ENCODE results near the gene CAPSL.
"Not testable (repeated sequence)": the region's sequence is repeated elsewhere in the genome, so short reads cannot be mapped to it uniquely, and the experiment has no call there.

The CAPSL gene

DNA sequence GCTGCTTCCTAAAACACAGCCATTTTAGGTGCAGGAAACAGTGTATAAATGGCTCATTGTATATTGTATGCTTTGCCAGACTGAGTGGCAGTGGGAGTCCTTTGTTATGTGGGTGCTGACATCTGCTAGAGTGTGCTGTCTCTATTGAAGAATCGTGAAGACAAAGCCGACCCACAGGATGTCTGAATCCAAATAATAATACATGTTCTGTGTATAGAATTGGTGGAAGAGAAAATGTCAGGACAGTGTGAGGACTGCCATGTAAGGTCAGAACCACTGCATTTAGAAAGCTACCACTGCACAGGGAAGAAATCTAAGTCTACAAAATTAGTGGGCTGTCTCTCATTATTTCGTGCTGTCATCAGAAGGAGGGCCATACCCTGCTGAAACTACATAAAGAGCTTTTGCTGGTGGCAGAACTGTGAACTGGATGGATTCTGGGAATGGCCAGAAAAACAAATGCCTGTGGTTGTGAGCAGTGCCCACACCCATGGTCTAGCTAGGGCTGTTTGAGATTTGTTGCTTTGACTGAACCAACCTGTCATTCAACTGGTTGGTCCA lies 79.2 kb downstream of the CAPSL start:
- TF ChIP-seq, protein P1, sequence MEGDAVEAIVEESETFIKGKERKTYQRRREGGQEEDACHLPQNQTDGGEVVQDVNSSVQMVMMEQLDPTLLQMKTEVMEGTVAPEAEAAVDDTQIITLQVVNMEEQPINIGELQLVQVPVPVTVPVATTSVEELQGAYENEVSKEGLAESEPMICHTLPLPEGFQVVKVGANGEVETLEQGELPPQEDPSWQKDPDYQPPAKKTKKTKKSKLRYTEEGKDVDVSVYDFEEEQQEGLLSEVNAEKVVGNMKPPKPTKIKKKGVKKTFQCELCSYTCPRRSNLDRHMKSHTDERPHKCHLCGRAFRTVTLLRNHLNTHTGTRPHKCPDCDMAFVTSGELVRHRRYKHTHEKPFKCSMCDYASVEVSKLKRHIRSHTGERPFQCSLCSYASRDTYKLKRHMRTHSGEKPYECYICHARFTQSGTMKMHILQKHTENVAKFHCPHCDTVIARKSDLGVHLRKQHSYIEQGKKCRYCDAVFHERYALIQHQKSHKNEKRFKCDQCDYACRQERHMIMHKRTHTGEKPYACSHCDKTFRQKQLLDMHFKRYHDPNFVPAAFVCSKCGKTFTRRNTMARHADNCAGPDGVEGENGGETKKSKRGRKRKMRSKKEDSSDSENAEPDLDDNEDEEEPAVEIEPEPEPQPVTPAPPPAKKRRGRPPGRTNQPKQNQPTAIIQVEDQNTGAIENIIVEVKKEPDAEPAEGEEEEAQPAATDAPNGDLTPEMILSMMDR (IDR thresholded peaks at IDR 0.05; ENCODE audit: borderline replicate concordance, control extremely low read depth, extremely low read depth, insufficient read depth, missing control alignments): no peak
- DNase-seq (ENCODE audit: low spot score): no peak
- in situ Hi-C loops (cut with MboI; ENCODE audit: low sequenced_read_pairs, unreplicated experiment): no loop called here

DNA sequence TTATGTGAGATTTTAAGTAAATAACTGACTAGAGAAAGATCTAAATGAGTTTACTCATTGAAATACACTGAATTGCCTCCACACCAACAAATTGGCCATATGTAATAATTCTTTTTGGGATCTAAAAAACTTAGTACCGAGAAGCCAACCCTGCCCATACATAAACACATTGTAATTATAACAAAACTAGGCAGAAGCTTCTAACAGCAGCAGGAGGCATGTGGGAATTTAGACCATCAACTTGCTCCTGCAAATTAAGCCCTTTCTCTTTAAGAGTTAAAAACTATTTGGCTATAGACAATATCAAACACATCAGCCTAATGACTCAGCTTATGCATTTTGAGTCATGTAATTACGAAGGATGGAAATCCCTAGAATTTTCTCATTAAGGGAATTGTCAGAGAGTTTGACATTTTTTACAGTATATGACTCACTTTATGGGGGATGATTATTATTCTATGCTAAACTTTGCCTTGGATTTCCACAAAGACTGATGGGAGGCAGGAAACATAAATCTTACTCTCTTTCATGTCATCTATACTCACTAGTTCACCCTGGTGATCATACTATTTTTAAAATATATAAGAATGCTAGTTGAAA lies 80.7 kb downstream of the CAPSL start:
- TF ChIP-seq, protein P1 (IDR thresholded peaks at IDR 0.05; ENCODE audit: borderline replicate concordance, control extremely low read depth, extremely low read depth, insufficient read depth, missing control alignments): no peak

DNA sequence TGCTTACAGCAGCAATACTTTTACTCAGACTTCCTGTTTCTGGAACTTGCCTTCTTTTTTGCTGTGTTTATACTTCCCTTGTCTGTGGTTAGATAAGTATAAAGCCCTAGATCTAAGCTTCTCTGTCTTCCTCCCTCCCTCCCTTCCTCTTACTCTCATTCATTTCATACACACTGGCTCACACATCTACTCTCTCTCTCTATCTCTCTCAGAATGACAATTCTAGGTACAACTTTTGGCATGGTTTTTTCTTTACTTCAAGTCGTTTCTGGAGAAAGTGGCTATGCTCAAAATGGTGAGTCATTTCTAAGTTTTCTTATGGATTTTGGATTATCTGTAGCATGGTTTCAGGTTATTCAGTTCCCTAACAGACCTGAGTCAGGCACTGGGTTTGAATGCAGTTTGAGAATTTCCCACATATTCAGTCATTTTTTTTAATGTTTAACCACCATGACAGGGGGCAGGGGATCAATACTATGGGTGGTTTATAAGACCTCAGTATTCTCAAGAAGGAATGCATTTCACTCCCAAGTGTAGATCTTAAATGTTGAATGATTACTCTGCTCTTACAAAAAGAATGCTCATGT lies 81.6 kb downstream of the CAPSL start, which contains the start of gene IL7R:
IL7R (plus strand) TSS at position 127 of the 587 bp plus-strand sequence; CDS start at position 214, 87 bp downstream.
- no peak for DNase-seq (ENCODE audit: low spot score)
- TF ChIP-seq, protein P1 (IDR thresholded peaks at IDR 0.05; ENCODE audit: borderline replicate concordance, control extremely low read depth, extremely low read depth, insufficient read depth, missing control alignments): no peak
- in situ Hi-C loops (cut with MboI; ENCODE audit: low sequenced_read_pairs, unreplicated experiment): no loop called here

More for the DNA sequence above, 80.7 kb downstream of the CAPSL start:
- in situ Hi-C loops (cut with MboI; ENCODE audit: low sequenced_read_pairs, unreplicated experiment): no loop called here
- no peak for DNase-seq (ENCODE audit: low spot score)

DNA sequence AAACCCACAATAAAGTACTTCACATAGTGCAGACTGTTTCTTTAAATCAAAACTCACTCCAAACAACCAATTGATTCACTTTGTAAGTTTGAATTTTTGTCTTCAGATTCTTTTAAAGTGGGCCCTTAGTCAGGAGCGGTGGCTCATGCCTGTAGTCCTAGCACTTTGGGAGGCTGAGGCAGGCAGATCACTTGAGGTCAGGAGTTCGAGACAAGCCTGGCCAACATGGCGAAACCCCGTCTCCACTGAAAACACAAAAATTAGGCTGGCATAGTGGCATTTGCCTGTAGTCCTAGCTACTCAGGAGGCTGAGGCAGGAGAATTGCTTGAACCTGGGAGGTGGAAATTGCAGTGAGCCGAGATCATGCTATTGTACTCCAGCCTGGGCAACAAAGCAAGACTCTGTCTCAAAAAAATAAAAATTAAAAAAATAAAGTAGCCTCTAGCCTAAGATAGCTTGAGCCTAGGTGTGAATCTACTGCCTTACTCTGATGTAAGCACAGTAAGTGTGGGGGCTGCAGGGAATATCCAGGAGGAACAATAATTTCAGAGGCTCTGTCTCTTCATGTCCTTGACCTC lies 82.1 kb downstream of the CAPSL start:
- DNase-seq (ENCODE audit: low spot score); in situ Hi-C loops (cut with MboI; ENCODE audit: low sequenced_read_pairs, unreplicated experiment): not testable (repeated sequence)

DNA sequence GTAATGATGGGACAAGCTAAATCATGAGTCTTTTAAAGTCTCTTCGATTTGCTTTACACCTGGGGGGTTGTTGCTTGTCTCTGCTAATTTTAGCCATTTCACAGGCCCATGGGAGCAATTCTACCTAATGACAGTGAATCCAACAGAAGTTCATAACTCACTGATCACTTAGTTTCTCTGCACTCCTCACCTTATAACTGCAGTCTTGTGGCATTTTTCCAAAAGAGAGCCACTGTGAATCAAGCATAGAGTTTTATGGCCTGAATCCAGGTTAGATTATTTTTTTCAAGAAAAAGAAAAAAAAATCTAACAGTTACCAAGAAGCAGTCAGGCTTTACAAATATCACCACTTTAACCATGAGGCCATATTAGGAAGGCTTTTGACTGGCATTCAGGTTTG lies 83.2 kb downstream of the CAPSL start:
- TF ChIP-seq, protein P1 (IDR thresholded peaks at IDR 0.05; ENCODE audit: borderline replicate concordance, control extremely low read depth, extremely low read depth, insufficient read depth, missing control alignments): no peak
- in situ Hi-C loops (cut with MboI; ENCODE audit: low sequenced_read_pairs, unreplicated experiment): no loop called here
- DNase-seq (ENCODE audit: low spot score): no peak
